ENCODE results near the gene NKAP. TPM values are rescaled to one million over a fixed set of nuclear protein-coding genes. Genes with fewer than 3 reads are reported as not detected.
"Not testable (repeated sequence)": the region's sequence is repeated elsewhere in the genome, so short reads cannot be mapped to it uniquely, and the experiment has no call there.

The NKAP gene
- total RNA-seq, 2 experiments from 2014 or later, result 10.0 to 12.2 TPM

DNA sequence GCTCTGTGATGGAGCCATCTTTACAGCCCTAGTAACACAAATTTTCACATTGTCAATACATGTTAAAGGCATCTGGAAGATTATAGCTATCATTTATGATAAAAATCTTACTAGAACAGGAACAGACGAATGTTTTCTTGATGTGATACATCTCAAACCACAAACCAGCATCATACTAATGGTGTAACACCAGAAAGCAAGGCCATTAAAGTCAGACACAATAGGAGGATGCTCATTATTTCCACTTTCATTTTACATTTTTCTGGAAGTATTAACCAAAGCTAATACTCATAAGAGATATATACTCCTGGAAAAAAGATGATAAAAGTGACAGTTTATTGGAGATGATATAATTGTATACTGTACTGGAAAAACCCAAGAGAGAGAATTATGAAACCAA, 42.6 kb downstream of the NKAP start:
- Mint-ChIP-seq H3K4me3 (no peak overlapping the region), H3K9me3 (no peaks in the 10 kb centered on the region), H3K27ac (no peak overlapping the region), H3K4me1 (ENCODE audit: low read depth) (no peaks in the 10 kb centered on the region), H3K27me3 (no peaks in the 10 kb centered on the region), H3K36me3 (ENCODE audit: low read depth) (no peaks in the 10 kb centered on the region)
- ChIA-PET CTCF (interaction anchor here (2.3 kb wide), 1 partner anchor 12 kb away, joined by 8 read pairs; no protein-coding TSS in a partner anchor), POLR2A (interaction anchor here (1.1 kb wide), 1 partner anchor 42 kb away, joined by 5 read pairs; no protein-coding TSS in a partner anchor)
- DNase-seq (no peak), ATAC-seq (no peak)
- TF ChIP-seq, protein P1, sequence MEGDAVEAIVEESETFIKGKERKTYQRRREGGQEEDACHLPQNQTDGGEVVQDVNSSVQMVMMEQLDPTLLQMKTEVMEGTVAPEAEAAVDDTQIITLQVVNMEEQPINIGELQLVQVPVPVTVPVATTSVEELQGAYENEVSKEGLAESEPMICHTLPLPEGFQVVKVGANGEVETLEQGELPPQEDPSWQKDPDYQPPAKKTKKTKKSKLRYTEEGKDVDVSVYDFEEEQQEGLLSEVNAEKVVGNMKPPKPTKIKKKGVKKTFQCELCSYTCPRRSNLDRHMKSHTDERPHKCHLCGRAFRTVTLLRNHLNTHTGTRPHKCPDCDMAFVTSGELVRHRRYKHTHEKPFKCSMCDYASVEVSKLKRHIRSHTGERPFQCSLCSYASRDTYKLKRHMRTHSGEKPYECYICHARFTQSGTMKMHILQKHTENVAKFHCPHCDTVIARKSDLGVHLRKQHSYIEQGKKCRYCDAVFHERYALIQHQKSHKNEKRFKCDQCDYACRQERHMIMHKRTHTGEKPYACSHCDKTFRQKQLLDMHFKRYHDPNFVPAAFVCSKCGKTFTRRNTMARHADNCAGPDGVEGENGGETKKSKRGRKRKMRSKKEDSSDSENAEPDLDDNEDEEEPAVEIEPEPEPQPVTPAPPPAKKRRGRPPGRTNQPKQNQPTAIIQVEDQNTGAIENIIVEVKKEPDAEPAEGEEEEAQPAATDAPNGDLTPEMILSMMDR (IDR thresholded peaks at IDR 0.05), result no peak
- intact Hi-C loops (cut with micrococcal nuclease), result no loop called here

DNA sequence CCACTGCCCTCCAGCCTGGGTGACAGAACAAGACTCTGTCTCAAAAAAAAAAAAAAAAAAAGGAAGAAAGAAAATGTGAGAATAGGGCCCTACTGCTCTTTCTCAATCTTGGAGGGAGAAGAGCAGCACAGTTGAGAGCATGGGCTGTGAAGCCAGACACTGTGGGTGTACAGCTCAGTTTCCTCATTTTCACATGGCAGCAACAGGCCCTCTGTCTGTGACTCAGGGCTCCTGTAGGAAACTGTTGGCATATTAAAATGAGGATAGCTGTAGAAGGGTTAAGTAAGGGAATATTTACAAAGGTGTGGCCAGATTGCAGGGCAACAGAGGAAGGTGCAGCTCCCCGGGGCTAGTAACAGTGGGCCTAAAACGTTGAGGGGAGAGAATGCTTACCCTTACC, 44.4 kb downstream of the NKAP start:
- ChIA-PET POLR2A (no interaction called here), CTCF (interaction anchor here (1.4 to 2.3 kb wide), 2 partner anchors 11 to 21 kb away, joined by 3 to 8 read pairs; no protein-coding TSS in a partner anchor)
- no peaks in the 10 kb centered on the region for H3K27me3 Mint-ChIP-seq
- H3K27ac Mint-ChIP-seq, result no peak overlapping the region
- ATAC-seq (no peak), DNase-seq (no peak)
- intact Hi-C loops (cut with micrococcal nuclease), result no loop called here
- no peaks in the 10 kb centered on the region for H3K4me1 Mint-ChIP-seq (ENCODE audit: low read depth)
- TF ChIP-seq, protein P1 (IDR thresholded peaks at IDR 0.05), result no peak
- H3K4me3 Mint-ChIP-seq, result no peak overlapping the region
- H3K36me3 Mint-ChIP-seq (ENCODE audit: low read depth), result no peaks in the 10 kb centered on the region
- H3K9me3 Mint-ChIP-seq, result no peaks in the 10 kb centered on the region

DNA sequence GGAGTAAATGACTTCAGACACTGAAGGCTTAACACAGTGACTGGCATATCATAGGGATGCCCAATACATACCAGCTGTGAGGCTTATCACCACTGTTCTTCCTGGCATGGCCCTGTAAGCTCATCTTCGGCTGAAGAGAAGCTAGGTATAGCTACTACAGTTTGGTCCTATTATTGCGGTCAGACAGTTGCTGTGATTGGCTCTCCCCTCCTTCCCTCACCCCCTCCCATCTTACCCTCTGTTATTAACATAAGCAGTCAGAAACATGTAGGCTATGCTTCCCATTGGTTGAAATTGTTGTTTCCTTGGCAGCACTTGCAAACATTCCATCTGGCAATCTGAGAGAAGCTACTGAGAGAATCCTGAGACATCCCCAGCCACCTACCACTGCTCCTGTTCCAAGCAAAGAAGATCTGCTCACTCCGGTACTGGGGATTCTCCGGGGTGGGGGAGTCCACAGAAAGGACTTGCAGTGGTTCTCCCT, 47.7 kb downstream of the NKAP start, which contains the start of gene AKAP14:
Gene AKAP14 (plus strand): TSS at position 51 of the 484 bp plus-strand sequence. CDS start 7,331 bp downstream, outside the sequence.
- Mint-ChIP-seq H3K9me3 (no peaks in the 10 kb centered on the region), H3K27ac (no peak within 1 kb of the TSS), H3K36me3 (ENCODE audit: low read depth) (no peaks in the 10 kb centered on the region), H3K4me3 (no peak within 1 kb of the TSS), H3K4me1 (ENCODE audit: low read depth) (no peaks in the 10 kb centered on the region), H3K27me3 (no peaks in the 10 kb centered on the region)
- POLR2A ChIA-PET, result no interaction called here
- ATAC-seq (no peak), DNase-seq (no peak)
- TF ChIP-seq, protein P1 (IDR thresholded peaks at IDR 0.05), result no peak
- intact Hi-C loops (cut with micrococcal nuclease), result no loop called here
- CTCF ChIA-PET, result interaction anchor here (1.3 kb wide), 1 partner anchor 9 kb away, joined by 3 read pairs; no protein-coding TSS in a partner anchor

DNA sequence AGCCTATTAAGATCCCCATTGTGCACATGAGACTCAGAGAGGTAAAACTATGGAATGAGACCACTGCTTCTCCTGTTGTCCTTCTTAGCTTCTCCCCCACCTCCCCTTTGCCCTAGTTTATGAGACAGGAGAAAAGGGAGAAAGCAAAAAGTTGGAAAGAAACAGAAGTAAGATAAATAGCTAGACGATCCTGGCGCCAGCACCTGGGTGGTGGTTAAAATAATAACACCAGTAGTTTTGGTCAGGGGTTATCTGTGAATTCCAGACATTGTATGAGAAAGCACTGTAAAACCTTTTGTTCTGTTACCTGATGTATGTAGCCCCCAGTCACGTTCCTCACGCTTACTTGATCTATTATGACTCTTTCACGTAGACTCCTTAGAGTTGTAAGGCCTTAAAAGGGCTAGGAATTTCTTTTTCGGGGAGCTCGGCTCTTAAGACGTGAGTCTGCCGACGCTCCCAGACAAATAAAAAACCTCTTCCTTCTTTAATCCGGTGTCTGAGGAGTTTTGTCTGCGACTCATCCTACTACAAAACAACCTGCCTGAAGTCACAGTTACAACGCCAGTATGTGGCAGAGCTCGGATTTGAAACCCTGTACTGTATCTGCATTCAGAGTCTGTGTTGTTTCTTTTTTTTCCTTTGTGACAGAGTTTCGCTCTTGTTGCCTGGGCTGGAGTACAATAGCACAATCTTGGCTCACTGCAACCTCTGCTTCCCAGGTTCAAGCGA, 51.4 kb downstream of the NKAP start:
- H3K27ac Mint-ChIP-seq; H3K36me3 Mint-ChIP-seq (ENCODE audit: low read depth); H3K27me3 Mint-ChIP-seq; H3K9me3 Mint-ChIP-seq; POLR2A ChIA-PET; intact Hi-C loops (cut with micrococcal nuclease); CTCF ChIA-PET; H3K4me1 Mint-ChIP-seq (ENCODE audit: low read depth); DNase-seq; H3K4me3 Mint-ChIP-seq; ATAC-seq: not testable (repeated sequence)

DNA sequence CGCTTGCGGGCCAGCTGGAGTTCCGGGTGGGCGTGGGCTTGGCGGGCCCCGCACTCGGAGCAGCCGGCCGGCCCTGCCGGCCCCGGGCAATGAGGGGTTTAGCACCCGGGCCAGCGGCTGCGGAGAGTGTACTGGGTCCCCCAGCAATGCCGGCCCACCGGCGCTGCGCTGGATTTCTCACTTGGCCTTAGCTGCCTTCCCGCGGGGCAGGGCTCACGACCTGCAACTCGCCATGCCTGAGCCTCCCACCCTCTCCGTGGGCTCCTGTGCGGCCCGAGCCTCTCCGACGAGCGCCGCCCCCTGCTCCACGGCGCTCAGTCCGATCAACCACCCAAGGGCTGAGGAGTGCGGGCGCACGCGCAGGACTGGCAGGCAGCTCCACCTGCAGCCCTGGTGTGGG, 52.9 kb downstream of the NKAP start:
- H3K36me3 Mint-ChIP-seq (ENCODE audit: low read depth); ATAC-seq: not testable (repeated sequence)
- POLR2A ChIA-PET, result interaction anchor here (0.6 kb wide), 1 partner anchor 104 kb away, joined by 3 read pairs; no protein-coding TSS in a partner anchor

More for the DNA sequence above, 52.9 kb downstream of the NKAP start:
- CTCF ChIA-PET; H3K4me1 Mint-ChIP-seq (ENCODE audit: low read depth); H3K4me3 Mint-ChIP-seq; intact Hi-C loops (cut with micrococcal nuclease); H3K27ac Mint-ChIP-seq; DNase-seq; H3K27me3 Mint-ChIP-seq; H3K9me3 Mint-ChIP-seq: not testable (repeated sequence)

Data from activated CD8-positive, alpha-beta T cell treated with anti-CD3 and anti-CD28 coated beads for 36 hours (primary cell).